Activated CD4-positive, alpha-beta T cell treated with anti-CD3 and anti-CD28 coated beads, Interleukin-2, Interleukin-6, amounts not matched to agents 100 ng/mL and 50 ng/mL, durations not matched to agents 16 hours and 8 hours (primary cell): ENCODE measurements around the gene ATG4A.

Source experiments
- DNase-seq: peaks from one replicate; pipeline ENCODE4 v3.0.0-alpha.2; 2020

Gene ATG4A

GRCh38 chrX:108091264-108091877, at the start of gene ATG4A, which contains the start of gene PSMD10:
ATG4A (plus strand) TSS chrX:108091778; CDS start chrX:108091827, 49 bp downstream.
PSMD10 (minus strand) TSS chrX:108091542; CDS start chrX:108091520, 22 bp downstream.
- DNase-seq: peak; percentile 93

GRCh38 chrX:108044554-108045256, 46.9 kb upstream of the ATG4A start, which contains the start of gene VSIG1:
VSIG1 (plus strand) TSS chrX:108045065; CDS start chrX:108045131, 66 bp downstream.
- no peak for DNase-seq

GRCh38 chrX:108049649-108050048, 41.9 kb upstream of the ATG4A start:
- DNase-seq: no peak

- no peak for DNase-seq
These were observed 38.4 kb upstream of the ATG4A start for GRCh38 chrX:108053218-108053617.

GRCh38 chrX:108055546-108055945, 36.0 kb upstream of the ATG4A start:
- no peak for DNase-seq

GRCh38 chrX:108059801-108060200, 31.8 kb upstream of the ATG4A start:
- DNase-seq: no peak

GRCh38 chrX:108064001-108064400, 27.6 kb upstream of the ATG4A start:
- no peak for DNase-seq

GRCh38 chrX:108064613-108065012, 27.0 kb upstream of the ATG4A start:
- no peak for DNase-seq

- DNase-seq: no peak
These were observed 23.5 kb upstream of the ATG4A start for GRCh38 chrX:108068121-108068520.

- DNase-seq: no peak
These were observed 20.7 kb upstream of the ATG4A start for GRCh38 chrX:108070891-108071290.

- DNase-seq: no peak
These were observed 20.0 kb upstream of the ATG4A start for GRCh38 chrX:108071578-108071977.

GRCh38 chrX:108072746-108073145, 18.8 kb upstream of the ATG4A start:
- DNase-seq: no peak

- DNase-seq: no peak
These were observed 10.5 kb upstream of the ATG4A start for GRCh38 chrX:108081110-108081509.

- DNase-seq: no peak
These were observed 3.8 kb upstream of the ATG4A start for GRCh38 chrX:108087792-108088191.

GRCh38 chrX:108088511-108088910, 3.1 kb upstream of the ATG4A start:
- DNase-seq: no peak

GRCh38 chrX:108090491-108091263, 901 bp upstream of the ATG4A start:
- DNase-seq: no peak

- no peak for DNase-seq
These were observed 307 bp downstream of the ATG4A start for GRCh38 chrX:108091878-108092291.

- DNase-seq: no peak
These were observed 5.8 kb downstream of the ATG4A start for GRCh38 chrX:108097380-108097779.

- DNase-seq: no peak
These were observed 13.9 kb downstream of the ATG4A start for GRCh38 chrX:108105473-108105872.

- DNase-seq: no peak
These were observed 23.0 kb downstream of the ATG4A start for GRCh38 chrX:108114541-108114940.

GRCh38 chrX:108117988-108118387, 26.4 kb downstream of the ATG4A start:
- no peak for DNase-seq

GRCh38 chrX:108121291-108121690, 29.7 kb downstream of the ATG4A start:
- DNase-seq: no peak

- DNase-seq: no peak
These were observed 31.2 kb downstream of the ATG4A start for GRCh38 chrX:108122748-108123147.
